H1 (cell line): ENCODE measurements around the gene COL11A2.

Source experiments
- CEBPB ChIP-seq: IDR thresholded peaks from 2 replicates; pipeline ENCODE4 v1.6.1; 2012; ENCODE audit warnings: low read depth, low read length
- CTCF ChIP-seq, 3 experiments: IDR thresholded peaks; 1 replicate in 2 of 3; 2 replicates in 1 of 3; pipeline versions ENCODE4 v1.5.1 to v1.6.1; 2011; ENCODE audit warnings: low read length in 3 of 3, mild to moderate bottlenecking in 3 of 3, inconsistent platforms in 2 of 3, low read depth in 1 of 3, moderate library complexity in 1 of 3; ENCODE audit not compliant: insufficient read depth in 1 of 3; ENCODE audit errors: control extremely low read depth in 1 of 3
- EGR1 ChIP-seq: IDR thresholded peaks from 2 replicates; pipeline ENCODE4 v1.6.1; 2011; ENCODE audit warnings: low read depth, low read length, borderline replicate concordance
- HDAC2 ChIP-seq, 2 experiments: fragments of 300-600 bp in 1 of 2; sonication (generic) in 1 of 2; IDR thresholded peaks; 2 replicates each; pipeline ENCODE4 v1.6.1; 2011 to 2012; ENCODE audit warnings: low read depth in 2 of 2, low read length in 2 of 2, mild to moderate bottlenecking in 2 of 2, moderate library complexity in 2 of 2, borderline replicate concordance in 1 of 2, inconsistent platforms in 1 of 2
- JUN ChIP-seq: IDR thresholded peaks from 2 replicates; pipeline ENCODE4 v1.6.1; 2011; ENCODE audit warnings: low read depth, mild to moderate bottlenecking, improper control_type of control experiment, low read length
- JUND ChIP-seq: IDR thresholded peaks from 2 replicates; pipeline ENCODE4 v1.6.1; 2011; ENCODE audit warnings: mild to moderate bottlenecking, improper control_type of control experiment, low read length
- TF ChIP-seq, protein P1 (sequence below): IDR thresholded peaks from 2 replicates; pipeline ENCODE4 v1.6.1; 2012; ENCODE audit warnings: low read length, inconsistent platforms

GRCh38 chr6:33160728-33161344, 31.4 kb downstream of the COL11A2 start:
- TF ChIP-seq, protein P1, sequence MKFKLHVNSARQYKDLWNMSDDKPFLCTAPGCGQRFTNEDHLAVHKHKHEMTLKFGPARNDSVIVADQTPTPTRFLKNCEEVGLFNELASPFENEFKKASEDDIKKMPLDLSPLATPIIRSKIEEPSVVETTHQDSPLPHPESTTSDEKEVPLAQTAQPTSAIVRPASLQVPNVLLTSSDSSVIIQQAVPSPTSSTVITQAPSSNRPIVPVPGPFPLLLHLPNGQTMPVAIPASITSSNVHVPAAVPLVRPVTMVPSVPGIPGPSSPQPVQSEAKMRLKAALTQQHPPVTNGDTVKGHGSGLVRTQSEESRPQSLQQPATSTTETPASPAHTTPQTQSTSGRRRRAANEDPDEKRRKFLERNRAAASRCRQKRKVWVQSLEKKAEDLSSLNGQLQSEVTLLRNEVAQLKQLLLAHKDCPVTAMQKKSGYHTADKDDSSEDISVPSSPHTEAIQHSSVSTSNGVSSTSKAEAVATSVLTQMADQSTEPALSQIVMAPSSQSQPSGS, result no peak
- TF ChIP-seq JUND (no peak), EGR1 (no peak), CEBPB (no peak), JUN (no peak), CTCF (IDR thresholded peaks at IDR 0.05; ENCODE audit: control extremely low read depth in 1 of 3, insufficient read depth in 1 of 3, low read depth in 1 of 3, low read length in 3 of 3) (no peak), HDAC2 (IDR thresholded peaks at IDR 0.05; ENCODE audit: borderline replicate concordance in 1 of 2, low read depth in 2 of 2, low read length in 2 of 2) (no peak)
